Muscle layer of duodenum (tissue), 2 donors: ENCODE results near the gene IDUA.
A peak's percentile ranks its signal among the peaks of the same experiment; 100 is the strongest.
"Not testable (repeated sequence)": the region's sequence is repeated elsewhere in the genome, so short reads cannot be mapped to it uniquely, and the experiment has no call there.

Experiments used
- H3K27ac ChIP-seq: one replicate; pipeline ENCODE4 v1.7.0; 2013; ENCODE audit warnings: mild to moderate bottlenecking, low read length
- H3K27me3 ChIP-seq: one replicate; pipeline ENCODE4 v1.7.0; 2013; ENCODE audit warnings: low read depth, mild to moderate bottlenecking, control low read depth, low read length
- H3K36me3 ChIP-seq, 2 donors: one replicate each; pipeline ENCODE4 v1.7.0; 2013; ENCODE audit warnings: low read length in 2 of 2, control low read depth in 1 of 2, mild to moderate bottlenecking in 1 of 2; ENCODE audit not compliant: insufficient read depth in 2 of 2, control insufficient read depth in 1 of 2
- H3K4me1 ChIP-seq, 2 donors: one replicate each; pipeline ENCODE4 v1.7.0; 2013; ENCODE audit warnings: low read length in 2 of 2, mild to moderate bottlenecking in 2 of 2, control low read depth in 1 of 2, moderate library complexity in 1 of 2; ENCODE audit not compliant: insufficient read depth in 2 of 2, control insufficient read depth in 1 of 2
- H3K4me3 ChIP-seq, 2 donors: one replicate each; pipeline ENCODE4 v1.7.0; 2013; ENCODE audit warnings: low read length in 2 of 2, low read depth in 1 of 2, mild to moderate bottlenecking in 1 of 2
- H3K9me3 ChIP-seq, 2 donors: one replicate each; pipeline ENCODE4 v1.7.0; 2013; ENCODE audit warnings: low read length in 2 of 2, control low read depth in 1 of 2, mild to moderate bottlenecking in 1 of 2; ENCODE audit not compliant: control insufficient read depth in 1 of 2
- donor health status: healthy.

Gene IDUA

DNA sequence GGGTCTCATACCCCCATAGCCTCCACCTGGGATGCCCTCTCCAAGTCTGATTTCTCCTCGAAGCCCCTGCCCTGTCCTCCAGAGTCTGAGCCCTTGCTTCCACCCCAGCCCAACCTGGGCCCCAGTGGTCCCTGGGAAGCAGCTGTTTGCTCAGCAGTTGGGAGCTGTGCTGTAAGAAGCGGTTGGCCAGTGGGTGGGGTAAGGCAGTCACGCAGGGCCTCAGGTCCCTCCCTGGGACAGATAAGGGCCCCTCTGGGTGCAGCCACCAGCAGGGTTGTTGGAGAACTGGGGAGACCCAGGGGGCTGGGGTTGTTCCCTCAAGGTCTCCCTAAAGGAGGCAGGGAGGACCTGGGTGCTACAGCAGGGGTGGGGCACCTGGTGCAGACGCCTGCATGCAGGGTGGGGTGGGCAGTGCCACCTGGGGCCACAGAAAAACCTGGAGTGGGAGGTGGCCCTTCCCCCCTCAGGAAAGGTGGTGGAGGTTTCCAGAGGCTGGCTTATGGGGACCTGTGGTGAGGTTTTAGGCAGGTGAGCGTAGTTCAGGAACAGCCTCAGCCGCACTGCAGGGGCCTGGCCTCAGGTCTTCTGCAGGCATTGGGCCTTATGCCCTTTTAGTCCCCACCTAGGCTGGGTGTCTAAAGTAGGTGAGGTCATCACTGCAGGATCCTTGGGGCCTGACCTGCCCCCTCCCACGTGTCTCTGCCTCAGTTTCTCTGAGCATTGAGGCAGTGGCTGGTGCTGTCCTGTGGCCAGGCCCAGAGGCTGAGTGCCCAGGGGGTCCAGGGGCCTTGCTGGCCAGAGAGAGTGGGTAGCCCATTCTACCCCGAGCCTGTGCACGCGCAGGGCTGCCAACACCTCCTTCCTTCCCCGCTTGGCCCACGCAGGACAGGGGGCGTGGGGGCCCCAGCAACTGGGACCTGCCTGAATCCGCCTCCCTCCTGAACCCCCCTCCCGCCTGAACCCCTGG lies 9.5 kb downstream of the IDUA start:
- H3K27ac ChIP-seq: no peak overlapping the region
- peaks cover 32% of the 10 kb centered on the region for H3K27me3 ChIP-seq
- peaks cover 0 to 9% of the 10 kb centered on the region in 2 donors for H3K36me3 ChIP-seq
- peaks cover 0 to 13% of the 10 kb centered on the region in 2 donors for H3K4me1 ChIP-seq
- no peak overlapping the region for H3K4me3 ChIP-seq
- no peaks in the 10 kb centered on the region for H3K9me3 ChIP-seq

DNA sequence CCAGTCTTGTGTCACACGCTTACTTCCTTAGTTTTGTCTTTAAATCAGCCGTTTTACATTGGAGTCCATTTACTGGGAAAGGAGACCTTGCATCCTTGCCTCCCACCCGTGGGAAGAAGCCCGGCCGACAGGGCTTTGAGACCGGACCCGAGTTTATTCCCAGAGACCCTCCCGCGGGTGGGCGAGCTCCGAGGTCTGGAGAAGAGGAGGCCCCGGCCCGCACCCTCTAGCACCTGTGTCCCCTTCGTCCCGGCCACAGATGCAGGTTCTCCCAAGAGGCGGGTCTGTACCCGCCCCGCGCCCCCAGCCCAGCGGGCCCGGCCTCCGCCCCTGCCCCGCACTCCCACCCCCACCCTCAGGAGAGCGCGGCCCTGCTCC lies 10.1 kb downstream of the IDUA start:
- peaks cover 39% of the 10 kb centered on the region for H3K27me3 ChIP-seq
- no peaks in the 10 kb centered on the region for H3K9me3 ChIP-seq
- H3K36me3 ChIP-seq: peaks cover 0 to 2% of the 10 kb centered on the region in 2 donors
- no peak overlapping the region for H3K4me3 ChIP-seq
- peaks cover 0 to 14% of the 10 kb centered on the region in 2 donors for H3K4me1 ChIP-seq
- no peak overlapping the region for H3K27ac ChIP-seq

- H3K27ac ChIP-seq: no peak overlapping the region
- peak overlapping the region in 1 of 2 donors; percentile 42 for H3K4me3 ChIP-seq
- H3K9me3 ChIP-seq: no peaks in the 10 kb centered on the region
- peaks cover 0 to 19% of the 10 kb centered on the region in 2 donors for H3K4me1 ChIP-seq
- no peaks in the 10 kb centered on the region for H3K36me3 ChIP-seq
- H3K27me3 ChIP-seq: peaks cover 42% of the 10 kb centered on the region
These were observed 10.7 kb downstream of the IDUA start for GRCh38 chr4:997375-998071.

GRCh38 chr4:998096-998691 lies 11.3 kb downstream of the IDUA start:
- Histone ChIP-seq H3K27ac (no peak overlapping the region), H3K9me3 (no peaks in the 10 kb centered on the region), H3K4me3 (peak overlapping the region in 1 of 2 donors; percentile 42), H3K4me1 (peaks cover 0 to 25% of the 10 kb centered on the region in 2 donors), H3K36me3 (no peaks in the 10 kb centered on the region), H3K27me3 (peaks cover 42% of the 10 kb centered on the region)

DNA sequence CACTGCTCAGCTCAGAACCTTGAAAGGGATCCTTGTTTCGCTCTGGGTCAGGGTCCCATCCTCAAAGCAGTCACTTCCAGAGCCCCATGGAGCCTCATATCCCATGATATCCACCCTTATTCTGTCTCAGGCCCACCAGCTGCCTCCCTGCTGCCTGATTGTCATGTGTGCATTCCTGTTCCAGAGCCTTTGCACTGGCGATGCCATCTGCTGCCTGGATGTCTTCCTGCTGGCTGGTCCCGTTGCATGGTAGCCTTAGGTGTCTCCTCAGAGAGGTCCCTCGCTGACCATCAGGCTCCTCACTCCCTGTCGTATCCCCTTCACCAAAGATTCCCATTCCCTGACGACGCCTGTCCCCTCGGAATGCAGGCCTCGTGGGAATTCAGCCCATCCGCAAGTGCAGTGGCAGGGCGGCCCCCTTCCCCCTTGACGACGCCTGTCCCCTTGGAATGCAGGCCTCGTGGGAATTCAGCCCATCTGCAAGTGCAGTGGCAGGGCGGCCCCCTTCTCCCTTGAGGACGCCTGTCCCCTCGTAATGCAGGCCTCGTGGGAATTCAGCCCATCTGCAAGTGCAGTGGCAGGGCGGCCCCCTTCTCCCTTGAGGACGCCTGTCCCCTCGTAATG lies 12.5 kb downstream of the IDUA start:
- not testable (repeated sequence) for H3K9me3 ChIP-seq, H3K27ac ChIP-seq, H3K4me3 ChIP-seq, H3K36me3 ChIP-seq
- Histone ChIP-seq H3K4me1 (peaks cover 0 to 30% of the 10 kb centered on the region in 2 donors), H3K27me3 (peaks cover 49% of the 10 kb centered on the region)

GRCh38 chr4:999882-1000425 lies 13.1 kb downstream of the IDUA start:
- no peak overlapping the region for H3K27ac ChIP-seq
- peaks cover 53% of the 10 kb centered on the region for H3K27me3 ChIP-seq
- no peaks in the 10 kb centered on the region for H3K9me3 ChIP-seq
- no peaks in the 10 kb centered on the region for H3K36me3 ChIP-seq
- no peak overlapping the region for H3K4me3 ChIP-seq
- H3K4me1 ChIP-seq: peaks cover 0 to 30% of the 10 kb centered on the region in 2 donors

DNA sequence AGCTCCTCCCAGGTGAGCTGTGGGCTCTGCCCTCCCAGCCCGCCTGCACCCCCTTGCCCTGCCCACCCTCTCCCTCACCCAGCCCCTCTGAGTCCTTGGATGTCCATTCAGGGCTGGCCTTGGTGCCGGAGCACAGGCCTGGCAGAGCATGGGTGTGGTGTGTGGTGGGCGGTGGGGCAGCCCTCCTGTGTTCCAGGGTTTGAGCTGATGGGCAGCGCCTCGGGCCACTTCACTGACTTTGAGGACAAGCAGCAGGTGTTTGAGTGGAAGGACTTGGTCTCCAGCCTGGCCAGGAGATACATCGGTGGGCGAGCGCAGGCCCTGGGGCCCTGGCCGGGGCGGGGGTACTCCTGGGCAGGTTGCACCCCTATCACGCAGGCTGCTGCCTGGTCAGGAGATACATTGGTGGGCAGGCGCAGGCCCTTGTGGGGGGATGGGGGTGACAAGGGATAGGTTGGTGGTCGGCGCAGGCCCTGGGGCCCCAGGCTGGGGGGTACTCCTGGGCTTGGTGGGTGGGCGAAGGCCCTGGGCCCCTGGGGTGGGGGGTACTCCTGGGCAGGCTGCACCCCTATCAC lies 13.9 kb downstream of the IDUA start:
- Histone ChIP-seq H3K4me1 (peaks cover 0 to 30% of the 10 kb centered on the region in 2 donors), H3K9me3 (no peaks in the 10 kb centered on the region), H3K27ac (no peak overlapping the region), H3K27me3 (peaks cover 55% of the 10 kb centered on the region), H3K36me3 (no peaks in the 10 kb centered on the region), H3K4me3 (no peak overlapping the region)

- Histone ChIP-seq H3K27ac (no peak overlapping the region), H3K4me3 (no peak overlapping the region), H3K36me3 (no peaks in the 10 kb centered on the region), H3K9me3 (no peaks in the 10 kb centered on the region), H3K4me1 (peaks cover 0 to 30% of the 10 kb centered on the region in 2 donors), H3K27me3 (peaks cover 51% of the 10 kb centered on the region)
These were observed 14.8 kb downstream of the IDUA start for GRCh38 chr4:1001561-1002130.

DNA sequence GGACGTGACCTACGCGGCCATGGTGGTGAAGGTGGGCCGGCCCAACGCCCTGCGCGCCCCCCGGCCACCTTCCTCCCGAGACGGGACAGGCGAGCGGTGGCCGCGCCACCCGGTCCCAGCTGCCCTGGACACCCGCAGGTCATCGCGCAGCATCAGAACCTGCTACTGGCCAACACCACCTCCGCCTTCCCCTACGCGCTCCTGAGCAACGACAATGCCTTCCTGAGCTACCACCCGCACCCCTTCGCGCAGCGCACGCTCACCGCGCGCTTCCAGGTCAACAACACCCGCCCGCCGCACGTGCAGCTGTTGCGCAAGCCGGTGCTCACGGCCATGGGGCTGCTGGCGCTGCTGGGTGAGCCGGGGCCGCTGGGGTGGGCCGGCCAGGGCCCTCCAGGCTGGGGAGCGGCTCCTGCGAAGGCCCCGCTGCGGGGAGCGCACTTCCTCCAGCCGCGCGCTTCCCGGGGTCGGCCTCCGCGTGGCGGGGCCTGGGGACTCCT lies 15.3 kb downstream of the IDUA start:
- no peak overlapping the region for H3K27ac ChIP-seq
- H3K27me3 ChIP-seq: peaks cover 47% of the 10 kb centered on the region
- no peaks in the 10 kb centered on the region for H3K36me3 ChIP-seq
- H3K9me3 ChIP-seq: no peaks in the 10 kb centered on the region
- H3K4me3 ChIP-seq: peak overlapping the region in 1 of 2 donors; percentile 24
- peaks cover 0 to 30% of the 10 kb centered on the region in 2 donors for H3K4me1 ChIP-seq

GRCh38 chr4:1002631-1003251 lies 15.9 kb downstream of the IDUA start:
- Histone ChIP-seq H3K36me3 (no peaks in the 10 kb centered on the region), H3K4me1 (peaks cover 0 to 26% of the 10 kb centered on the region in 2 donors), H3K9me3 (no peaks in the 10 kb centered on the region), H3K27ac (no peak overlapping the region), H3K4me3 (peak overlapping the region in 1 of 2 donors; percentile 24), H3K27me3 (peaks cover 46% of the 10 kb centered on the region)
